Measurements from ENCODE around the gene CAND2. TPM values are rescaled to one million over a fixed set of nuclear protein-coding genes. Genes with fewer than 3 reads are reported as not detected.

Gene CAND2
- total and polyA plus RNA-seq, 2 experiments from 2014 or later, result 5.6 to 20.5 TPM

DNA sequence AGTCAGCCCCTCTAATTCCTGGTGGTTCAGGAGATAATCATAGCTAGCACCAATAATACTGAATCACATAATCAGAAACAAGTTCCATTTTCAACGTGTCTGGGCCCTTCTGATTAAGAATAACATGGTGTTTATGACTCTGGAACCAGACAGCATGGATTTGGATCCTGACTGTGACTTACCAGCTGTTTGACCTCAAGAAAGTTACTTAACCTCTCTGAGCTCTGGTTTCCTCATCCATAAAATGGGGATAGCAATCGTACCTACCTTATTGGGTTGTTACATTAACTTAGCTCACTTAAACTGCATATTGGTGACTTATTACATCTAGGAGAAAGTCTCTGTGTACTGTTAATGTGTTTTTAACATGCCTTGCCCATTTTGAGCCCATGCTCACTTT is 26.7 kb upstream of the CAND2 start:
- Histone ChIP-seq H3K27ac (ENCODE audit: low read depth) (no peak overlapping the region), H3K27me3 (ENCODE audit: insufficient read depth) (0 out of 2 replicates have a peak, but pooled peaks cover 5% of the 10 kb centered on the region), H4K20me1 (replicated peaks; ENCODE audit: insufficient read depth) (no peaks in the 10 kb centered on the region), H3K4me2 (no peak overlapping the region), H3K36me3 (ENCODE audit: insufficient read depth) (no peaks in the 10 kb centered on the region), H3K9me2 (ENCODE audit: insufficient read depth) (no peaks in the 10 kb centered on the region), H3F3A (replicated peaks; ENCODE audit: low read depth) (no peaks in the 10 kb centered on the region), H3K79me2 (replicated peaks; ENCODE audit: insufficient read depth) (no peaks in the 10 kb centered on the region), H2AFZ (no peak overlapping the region), H3K4me1 (ENCODE audit: insufficient read depth) (no peaks in the 10 kb centered on the region), H3K4me3 (no peak overlapping the region)
- Mint-ChIP-seq H3K4me1 (no peaks in the 10 kb centered on the region), H3K36me3 (ENCODE audit: low read depth) (no peaks in the 10 kb centered on the region), H3K4me3 (no peak overlapping the region), H3K9me3 (no peaks in the 10 kb centered on the region; the same call in 2 of the 3 replicates), H3K27ac (no peak overlapping the region), H3K27me3 (ENCODE audit: insufficient read depth, low read depth, poor library complexity) (peaks cover 7% of the 10 kb centered on the region)
- TF ChIP-seq EZH2 (IDR thresholded peaks at IDR 0.05; ENCODE audit: low read depth, unreplicated experiment) (no peak), CREB1 (CRISPR knock-in tag; IDR thresholded peaks at IDR 0.05; ENCODE audit: low read depth) (no peak), NANOG (IDR thresholded peaks at IDR 0.05; ENCODE audit: borderline replicate concordance) (no peak)
- TF ChIP-seq, protein P1, sequence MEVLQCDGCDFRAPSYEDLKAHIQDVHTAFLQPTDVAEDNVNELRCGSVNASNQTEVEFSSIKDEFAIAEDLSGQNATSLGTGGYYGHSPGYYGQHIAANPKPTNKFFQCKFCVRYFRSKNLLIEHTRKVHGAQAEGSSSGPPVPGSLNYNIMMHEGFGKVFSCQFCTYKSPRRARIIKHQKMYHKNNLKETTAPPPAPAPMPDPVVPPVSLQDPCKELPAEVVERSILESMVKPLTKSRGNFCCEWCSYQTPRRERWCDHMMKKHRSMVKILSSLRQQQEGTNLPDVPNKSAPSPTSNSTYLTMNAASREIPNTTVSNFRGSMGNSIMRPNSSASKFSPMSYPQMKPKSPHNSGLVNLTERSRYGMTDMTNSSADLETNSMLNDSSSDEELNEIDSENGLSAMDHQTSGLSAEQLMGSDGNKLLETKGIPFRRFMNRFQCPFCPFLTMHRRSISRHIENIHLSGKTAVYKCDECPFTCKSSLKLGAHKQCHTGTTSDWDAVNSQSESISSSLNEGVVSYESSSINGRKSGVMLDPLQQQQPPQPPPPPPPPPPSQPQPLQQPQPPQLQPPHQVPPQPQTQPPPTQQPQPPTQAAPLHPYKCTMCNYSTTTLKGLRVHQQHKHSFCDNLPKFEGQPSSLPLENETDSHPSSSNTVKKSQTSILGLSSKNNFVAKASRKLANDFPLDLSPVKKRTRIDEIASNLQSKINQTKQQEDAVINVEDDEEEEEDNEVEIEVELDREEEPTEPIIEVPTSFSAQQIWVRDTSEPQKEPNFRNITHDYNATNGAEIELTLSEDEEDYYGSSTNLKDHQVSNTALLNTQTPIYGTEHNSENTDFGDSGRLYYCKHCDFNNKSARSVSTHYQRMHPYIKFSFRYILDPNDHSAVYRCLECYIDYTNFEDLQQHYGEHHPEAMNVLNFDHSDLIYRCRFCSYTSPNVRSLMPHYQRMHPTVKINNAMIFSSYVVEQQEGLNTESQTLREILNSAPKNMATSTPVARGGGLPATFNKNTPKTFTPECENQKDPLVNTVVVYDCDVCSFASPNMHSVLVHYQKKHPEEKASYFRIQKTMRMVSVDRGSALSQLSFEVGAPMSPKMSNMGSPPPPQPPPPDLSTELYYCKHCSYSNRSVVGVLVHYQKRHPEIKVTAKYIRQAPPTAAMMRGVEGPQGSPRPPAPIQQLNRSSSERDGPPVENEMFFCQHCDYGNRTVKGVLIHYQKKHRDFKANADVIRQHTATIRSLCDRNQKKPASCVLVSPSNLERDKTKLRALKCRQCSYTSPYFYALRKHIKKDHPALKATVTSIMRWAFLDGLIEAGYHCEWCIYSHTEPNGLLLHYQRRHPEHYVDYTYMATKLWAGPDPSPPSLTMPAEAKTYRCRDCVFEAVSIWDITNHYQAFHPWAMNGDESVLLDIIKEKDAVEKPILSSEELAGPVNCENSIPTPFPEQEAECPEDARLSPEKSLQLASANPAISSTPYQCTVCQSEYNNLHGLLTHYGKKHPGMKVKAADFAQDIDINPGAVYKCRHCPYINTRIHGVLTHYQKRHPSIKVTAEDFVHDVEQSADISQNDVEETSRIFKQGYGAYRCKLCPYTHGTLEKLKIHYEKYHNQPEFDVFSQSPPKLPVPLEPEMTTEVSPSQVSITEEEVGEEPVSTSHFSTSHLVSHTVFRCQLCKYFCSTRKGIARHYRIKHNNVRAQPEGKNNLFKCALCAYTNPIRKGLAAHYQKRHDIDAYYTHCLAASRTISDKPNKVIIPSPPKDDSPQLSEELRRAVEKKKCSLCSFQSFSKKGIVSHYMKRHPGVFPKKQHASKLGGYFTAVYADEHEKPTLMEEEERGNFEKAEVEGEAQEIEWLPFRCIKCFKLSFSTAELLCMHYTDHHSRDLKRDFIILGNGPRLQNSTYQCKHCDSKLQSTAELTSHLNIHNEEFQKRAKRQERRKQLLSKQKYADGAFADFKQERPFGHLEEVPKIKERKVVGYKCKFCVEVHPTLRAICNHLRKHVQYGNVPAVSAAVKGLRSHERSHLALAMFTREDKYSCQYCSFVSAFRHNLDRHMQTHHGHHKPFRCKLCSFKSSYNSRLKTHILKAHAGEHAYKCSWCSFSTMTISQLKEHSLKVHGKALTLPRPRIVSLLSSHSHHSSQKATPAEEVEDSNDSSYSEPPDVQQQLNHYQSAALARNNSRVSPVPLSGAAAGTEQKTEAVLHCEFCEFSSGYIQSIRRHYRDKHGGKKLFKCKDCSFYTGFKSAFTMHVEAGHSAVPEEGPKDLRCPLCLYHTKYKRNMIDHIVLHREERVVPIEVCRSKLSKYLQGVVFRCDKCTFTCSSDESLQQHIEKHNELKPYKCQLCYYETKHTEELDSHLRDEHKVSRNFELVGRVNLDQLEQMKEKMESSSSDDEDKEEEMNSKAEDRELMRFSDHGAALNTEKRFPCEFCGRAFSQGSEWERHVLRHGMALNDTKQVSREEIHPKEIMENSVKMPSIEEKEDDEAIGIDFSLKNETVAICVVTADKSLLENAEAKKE (CRISPR knock-in tag; IDR thresholded peaks at IDR 0.05), result no peak
- no peak for ATAC-seq
- DNase-seq (ENCODE audit: low spot score), result no peak

DNA sequence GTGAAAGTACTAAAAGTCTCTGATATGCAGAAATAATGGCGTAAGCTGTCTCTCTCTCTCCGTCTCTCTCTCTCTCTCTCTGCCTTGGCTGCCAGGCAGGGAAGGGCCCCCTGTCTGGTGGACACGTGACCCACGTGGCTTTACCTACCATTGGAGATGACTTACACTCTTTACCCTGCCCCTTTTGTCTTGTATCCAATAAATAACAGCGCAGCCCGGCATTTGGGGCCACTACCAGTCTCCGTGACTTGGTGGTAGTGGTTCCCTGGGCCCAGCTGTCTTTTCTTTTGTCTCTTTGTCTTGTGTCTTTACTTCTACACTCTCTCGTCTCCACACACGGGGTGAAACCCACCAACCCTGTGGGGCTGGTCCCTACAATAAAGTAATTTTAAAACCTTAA is 25.2 kb upstream of the CAND2 start:
- Histone ChIP-seq H3K4me1 (ENCODE audit: insufficient read depth) (no peaks in the 10 kb centered on the region), H3K36me3 (ENCODE audit: insufficient read depth) (no peaks in the 10 kb centered on the region), H3K4me3 (no peak overlapping the region), H3K9me2 (ENCODE audit: insufficient read depth) (no peaks in the 10 kb centered on the region), H3K79me2 (replicated peaks; ENCODE audit: insufficient read depth) (no peaks in the 10 kb centered on the region), H3K27ac (ENCODE audit: low read depth) (no peak overlapping the region), H3K4me2 (no peak overlapping the region), H3K27me3 (ENCODE audit: insufficient read depth) (0 out of 2 replicates have a peak, but pooled peaks cover 5% of the 10 kb centered on the region), H4K20me1 (replicated peaks; ENCODE audit: insufficient read depth) (no peaks in the 10 kb centered on the region), H3F3A (replicated peaks; ENCODE audit: low read depth) (no peaks in the 10 kb centered on the region), H2AFZ (no peak overlapping the region)
- DNase-seq (ENCODE audit: low spot score), result no peak
- H3K27ac Mint-ChIP-seq, result no peak overlapping the region
- no peak overlapping the region for H3K4me3 Mint-ChIP-seq
- no peak for ATAC-seq
- no peaks in the 10 kb centered on the region; the same call in 2 of the 3 replicates for H3K9me3 Mint-ChIP-seq
- peaks cover 7% of the 10 kb centered on the region for H3K27me3 Mint-ChIP-seq (ENCODE audit: insufficient read depth, low read depth, poor library complexity)
- no peaks in the 10 kb centered on the region for H3K36me3 Mint-ChIP-seq (ENCODE audit: low read depth)
- no peaks in the 10 kb centered on the region for H3K4me1 Mint-ChIP-seq
- TF ChIP-seq, protein P2, sequence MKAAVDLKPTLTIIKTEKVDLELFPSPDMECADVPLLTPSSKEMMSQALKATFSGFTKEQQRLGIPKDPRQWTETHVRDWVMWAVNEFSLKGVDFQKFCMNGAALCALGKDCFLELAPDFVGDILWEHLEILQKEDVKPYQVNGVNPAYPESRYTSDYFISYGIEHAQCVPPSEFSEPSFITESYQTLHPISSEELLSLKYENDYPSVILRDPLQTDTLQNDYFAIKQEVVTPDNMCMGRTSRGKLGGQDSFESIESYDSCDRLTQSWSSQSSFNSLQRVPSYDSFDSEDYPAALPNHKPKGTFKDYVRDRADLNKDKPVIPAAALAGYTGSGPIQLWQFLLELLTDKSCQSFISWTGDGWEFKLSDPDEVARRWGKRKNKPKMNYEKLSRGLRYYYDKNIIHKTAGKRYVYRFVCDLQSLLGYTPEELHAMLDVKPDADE (IDR thresholded peaks at IDR 0.05), result no peak
- TF ChIP-seq JUNB (IDR thresholded peaks at IDR 0.05; ENCODE audit: unreplicated experiment) (no peak), CREB1 (CRISPR knock-in tag; IDR thresholded peaks at IDR 0.05; ENCODE audit: low read depth) (no peak), EZH2 (IDR thresholded peaks at IDR 0.05; ENCODE audit: low read depth, unreplicated experiment) (no peak), NANOG (IDR thresholded peaks at IDR 0.05; ENCODE audit: borderline replicate concordance) (no peak), STAT1 (IDR thresholded peaks at IDR 0.05; ENCODE audit: unreplicated experiment) (no peak)
- TF ChIP-seq, protein P3, sequence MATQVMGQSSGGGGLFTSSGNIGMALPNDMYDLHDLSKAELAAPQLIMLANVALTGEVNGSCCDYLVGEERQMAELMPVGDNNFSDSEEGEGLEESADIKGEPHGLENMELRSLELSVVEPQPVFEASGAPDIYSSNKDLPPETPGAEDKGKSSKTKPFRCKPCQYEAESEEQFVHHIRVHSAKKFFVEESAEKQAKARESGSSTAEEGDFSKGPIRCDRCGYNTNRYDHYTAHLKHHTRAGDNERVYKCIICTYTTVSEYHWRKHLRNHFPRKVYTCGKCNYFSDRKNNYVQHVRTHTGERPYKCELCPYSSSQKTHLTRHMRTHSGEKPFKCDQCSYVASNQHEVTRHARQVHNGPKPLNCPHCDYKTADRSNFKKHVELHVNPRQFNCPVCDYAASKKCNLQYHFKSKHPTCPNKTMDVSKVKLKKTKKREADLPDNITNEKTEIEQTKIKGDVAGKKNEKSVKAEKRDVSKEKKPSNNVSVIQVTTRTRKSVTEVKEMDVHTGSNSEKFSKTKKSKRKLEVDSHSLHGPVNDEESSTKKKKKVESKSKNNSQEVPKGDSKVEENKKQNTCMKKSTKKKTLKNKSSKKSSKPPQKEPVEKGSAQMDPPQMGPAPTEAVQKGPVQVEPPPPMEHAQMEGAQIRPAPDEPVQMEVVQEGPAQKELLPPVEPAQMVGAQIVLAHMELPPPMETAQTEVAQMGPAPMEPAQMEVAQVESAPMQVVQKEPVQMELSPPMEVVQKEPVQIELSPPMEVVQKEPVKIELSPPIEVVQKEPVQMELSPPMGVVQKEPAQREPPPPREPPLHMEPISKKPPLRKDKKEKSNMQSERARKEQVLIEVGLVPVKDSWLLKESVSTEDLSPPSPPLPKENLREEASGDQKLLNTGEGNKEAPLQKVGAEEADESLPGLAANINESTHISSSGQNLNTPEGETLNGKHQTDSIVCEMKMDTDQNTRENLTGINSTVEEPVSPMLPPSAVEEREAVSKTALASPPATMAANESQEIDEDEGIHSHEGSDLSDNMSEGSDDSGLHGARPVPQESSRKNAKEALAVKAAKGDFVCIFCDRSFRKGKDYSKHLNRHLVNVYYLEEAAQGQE (IDR thresholded peaks at IDR 0.05; ENCODE audit: unreplicated experiment), result no peak
- TF ChIP-seq, protein P4, sequence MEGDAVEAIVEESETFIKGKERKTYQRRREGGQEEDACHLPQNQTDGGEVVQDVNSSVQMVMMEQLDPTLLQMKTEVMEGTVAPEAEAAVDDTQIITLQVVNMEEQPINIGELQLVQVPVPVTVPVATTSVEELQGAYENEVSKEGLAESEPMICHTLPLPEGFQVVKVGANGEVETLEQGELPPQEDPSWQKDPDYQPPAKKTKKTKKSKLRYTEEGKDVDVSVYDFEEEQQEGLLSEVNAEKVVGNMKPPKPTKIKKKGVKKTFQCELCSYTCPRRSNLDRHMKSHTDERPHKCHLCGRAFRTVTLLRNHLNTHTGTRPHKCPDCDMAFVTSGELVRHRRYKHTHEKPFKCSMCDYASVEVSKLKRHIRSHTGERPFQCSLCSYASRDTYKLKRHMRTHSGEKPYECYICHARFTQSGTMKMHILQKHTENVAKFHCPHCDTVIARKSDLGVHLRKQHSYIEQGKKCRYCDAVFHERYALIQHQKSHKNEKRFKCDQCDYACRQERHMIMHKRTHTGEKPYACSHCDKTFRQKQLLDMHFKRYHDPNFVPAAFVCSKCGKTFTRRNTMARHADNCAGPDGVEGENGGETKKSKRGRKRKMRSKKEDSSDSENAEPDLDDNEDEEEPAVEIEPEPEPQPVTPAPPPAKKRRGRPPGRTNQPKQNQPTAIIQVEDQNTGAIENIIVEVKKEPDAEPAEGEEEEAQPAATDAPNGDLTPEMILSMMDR (conservative IDR thresholded peaks at IDR 0.05; ENCODE audit: low read depth in 2 of 2), result no peak
